ENCODE results near the gene CEP135. TPM values are rescaled to one million over a fixed set of nuclear protein-coding genes. Genes with fewer than 3 reads are reported as not detected.

Gene CEP135
- total RNA-seq, 1 experiment from 2014 or later: 10.9 TPM

- no TSS peak for BruUV-seq (replicated peaks)
- no peak overlapping the region for H3K4me3 ChIP-seq (replicated peaks in 1 of 2; ENCODE audit: low read depth in 1 of 2, low read length in 2 of 2)
- H3K9me2 ChIP-seq (ENCODE audit: insufficient read depth): no peaks in the 10 kb centered on the region
- H3K9ac ChIP-seq (ENCODE audit: low read length): no peak overlapping the region
- no peaks in the 10 kb centered on the region for H4K20me1 ChIP-seq (ENCODE audit: insufficient read depth)
- ChIA-PET POLR2A (no interaction called here), RAD21 (ENCODE audit: low non-redundant PET in 1 of 2, low total read pairs in 2 of 2, uncharacterized antibody in 2 of 2, unreplicated experiment in 2 of 2) (no interaction called here), CTCF (no interaction called here)
- no peaks in the 10 kb centered on the region for H3K9me3 ChIP-seq (ENCODE audit: control insufficient read depth in 1 of 2, insufficient read depth in 1 of 2, low read depth in 1 of 2, low read length in 2 of 2)
- no peaks in the 10 kb centered on the region for H3K4me1 ChIP-seq (ENCODE audit: control insufficient read depth in 1 of 2, insufficient read depth in 2 of 2, low read length in 2 of 2)
- H3K27ac ChIP-seq (ENCODE audit: low read depth, low read length): no peak overlapping the region
- H3K4me2 ChIP-seq (ENCODE audit: low read length): no peak overlapping the region
- no peak for ATAC-seq
- no peaks in the 10 kb centered on the region for H3K27me3 ChIP-seq (ENCODE audit: insufficient read depth, low read length)
- TF ChIP-seq FOSL1 (IDR thresholded peaks at IDR 0.05; ENCODE audit: low read depth) (no peak), POLR2AphosphoS5 (IDR thresholded peaks at IDR 0.05; ENCODE audit: low read depth, low read length) (no peak), RAD21 (IDR thresholded peaks at IDR 0.05; ENCODE audit: low read depth) (no peak), ELF1 (IDR thresholded peaks at IDR 0.05; ENCODE audit: borderline replicate concordance, low read depth) (no peak), EZH2 (IDR thresholded peaks at IDR 0.05) (no peak)
- H3K79me2 ChIP-seq (ENCODE audit: insufficient read depth, low read length): no peaks in the 10 kb centered on the region
- H3K36me3 ChIP-seq (ENCODE audit: control insufficient read depth in 1 of 2, insufficient read depth in 2 of 2, low read length in 2 of 2): no peaks in the 10 kb centered on the region
- H2AFZ ChIP-seq (ENCODE audit: low read depth, low read length, poor library complexity, severe bottlenecking): no peak overlapping the region
- intact Hi-C loops (cut with micrococcal nuclease): no loop called here
- DNase-seq (ENCODE audit: low read depth, low spot score): no peak
Measured at GRCh38 chr4:55989766-55990165, 41.0 kb downstream of the CEP135 start.

GRCh38 chr4:55993994-55994663 is 45.4 kb downstream of the CEP135 start:
- BruUV-seq (replicated peaks): no TSS peak
- Histone ChIP-seq H3K27me3 (ENCODE audit: insufficient read depth, low read length) (no peaks in the 10 kb centered on the region), H4K20me1 (ENCODE audit: insufficient read depth) (no peaks in the 10 kb centered on the region), H3K9me2 (ENCODE audit: insufficient read depth) (no peaks in the 10 kb centered on the region), H3K9ac (ENCODE audit: low read length) (no peak overlapping the region), H3K4me2 (ENCODE audit: low read length) (no peak overlapping the region), H3K9me3 (ENCODE audit: control insufficient read depth in 1 of 2, insufficient read depth in 1 of 2, low read depth in 1 of 2, low read length in 2 of 2) (no peaks in the 10 kb centered on the region), H2AFZ (ENCODE audit: low read depth, low read length, poor library complexity, severe bottlenecking) (no peak overlapping the region), H3K36me3 (ENCODE audit: control insufficient read depth in 1 of 2, insufficient read depth in 2 of 2, low read length in 2 of 2) (no peaks in the 10 kb centered on the region), H3K79me2 (ENCODE audit: insufficient read depth, low read length) (no peaks in the 10 kb centered on the region), H3K27ac (ENCODE audit: low read depth, low read length) (no peak overlapping the region), H3K4me1 (ENCODE audit: control insufficient read depth in 1 of 2, insufficient read depth in 2 of 2, low read length in 2 of 2) (no peaks in the 10 kb centered on the region), H3K4me3 (replicated peaks in 1 of 2; ENCODE audit: low read depth in 1 of 2, low read length in 2 of 2) (no peak overlapping the region)
- TF ChIP-seq EZH2 (IDR thresholded peaks at IDR 0.05): no peak
- TF ChIP-seq ELF1 (IDR thresholded peaks at IDR 0.05; ENCODE audit: borderline replicate concordance, low read depth): no peak
- TF ChIP-seq CBX3 (IDR thresholded peaks at IDR 0.05; ENCODE audit: low read depth): no peak
- TF ChIP-seq TCF7L2 (IDR thresholded peaks at IDR 0.05; ENCODE audit: borderline replicate concordance, extremely low read depth, insufficient read depth, insufficient read length): no peak
- no peak for TF ChIP-seq SP1 (IDR thresholded peaks at IDR 0.05; ENCODE audit: low read depth)
- no peak for TF ChIP-seq ZBTB33 (IDR thresholded peaks at IDR 0.05; ENCODE audit: extremely low read depth, insufficient replicate concordance, low read length)
- no peak for TF ChIP-seq YY1 (IDR thresholded peaks at IDR 0.05; ENCODE audit: extremely low read depth, insufficient replicate concordance, low read depth, low read length)
- TF ChIP-seq JUND (IDR thresholded peaks at IDR 0.05): no peak
- no peak for TF ChIP-seq CEBPB (IDR thresholded peaks at IDR 0.05; ENCODE audit: low read depth)
- no peak for TF ChIP-seq CTCF (IDR thresholded peaks at IDR 0.05 in 2 of 3, conservative IDR thresholded peaks at IDR 0.05 in 1 of 3; ENCODE audit: borderline replicate concordance in 1 of 3, insufficient read depth in 1 of 3, low read depth in 2 of 3, low read length in 2 of 3)
- TF ChIP-seq POLR2A (IDR thresholded peaks at IDR 0.05; ENCODE audit: borderline replicate concordance, extremely low read depth, insufficient read depth, insufficient read length): no peak
- no peak for TF ChIP-seq EZH2phosphoT487 (IDR thresholded peaks at IDR 0.05; ENCODE audit: borderline replicate concordance)
- no peak for TF ChIP-seq SIN3A (IDR thresholded peaks at IDR 0.05; ENCODE audit: low read depth)
- TF ChIP-seq ZFX (IDR thresholded peaks at IDR 0.05): no peak
- TF ChIP-seq EGR1 (IDR thresholded peaks at IDR 0.05; ENCODE audit: low read depth): no peak
- no peak for DNase-seq (ENCODE audit: low read depth, low spot score)
- RAD21 ChIA-PET (ENCODE audit: low non-redundant PET in 1 of 2, low total read pairs in 2 of 2, uncharacterized antibody in 2 of 2, unreplicated experiment in 2 of 2): interaction anchor here in 1 of 2 experiments (0.6 kb wide), 1 partner anchor 151 kb away, joined by 3 read pairs; no protein-coding TSS in a partner anchor
- POLR2A ChIA-PET: no interaction called here
- CTCF ChIA-PET: no interaction called here
- ATAC-seq: no peak
- intact Hi-C loops (cut with micrococcal nuclease): no loop called here
